CD4-positive, alpha-beta T cell treated with Interleukin-15 for 1 hour (primary cell): Measurements from ENCODE around the gene MFRP.

ENCODE experiments used
- DNase-seq: peaks from one replicate; pipeline ENCODE4 v3.0.0-alpha.2; 2020

The MFRP gene

GRCh38 chr11:119356349-119357031 is 10.0 kb upstream of the MFRP start:
- DNase-seq = peak; percentile 69

DNA sequence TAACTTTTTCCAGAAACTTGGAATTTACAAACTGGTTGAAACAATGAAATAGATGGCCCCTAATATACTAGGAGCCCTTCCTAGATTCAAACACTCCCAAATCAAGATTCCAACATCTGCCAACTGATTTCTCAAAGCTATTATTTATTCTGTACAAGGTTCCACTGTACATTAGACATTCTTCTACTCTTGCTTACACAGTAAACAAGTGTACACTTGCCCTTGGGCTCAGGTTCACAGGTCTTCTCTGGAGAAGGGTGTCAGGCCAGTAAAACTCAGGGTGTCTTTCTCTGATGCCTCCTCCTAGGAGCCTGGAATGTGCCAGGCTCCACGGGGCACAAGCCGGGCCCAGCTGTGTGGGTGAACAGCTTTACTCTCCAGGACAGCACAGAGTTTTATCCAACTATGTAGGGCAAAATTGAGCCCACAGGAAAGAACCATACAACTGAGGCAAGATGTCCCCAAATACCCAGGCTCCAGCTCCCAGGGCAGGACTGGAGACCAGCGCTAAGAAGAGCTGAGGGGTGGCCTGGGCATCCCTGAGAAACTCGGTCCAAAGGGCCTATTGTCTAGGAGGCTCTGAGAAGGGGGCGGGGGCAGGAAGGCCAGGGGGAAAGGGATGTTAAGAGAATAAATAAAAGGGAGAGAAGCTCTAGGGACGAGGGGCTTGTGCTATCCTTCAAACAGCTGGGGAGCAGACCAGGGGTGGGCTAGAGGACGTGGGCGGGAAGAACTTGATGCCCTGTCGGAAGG is 8.8 kb upstream of the MFRP start:
- no peak for DNase-seq

DNA sequence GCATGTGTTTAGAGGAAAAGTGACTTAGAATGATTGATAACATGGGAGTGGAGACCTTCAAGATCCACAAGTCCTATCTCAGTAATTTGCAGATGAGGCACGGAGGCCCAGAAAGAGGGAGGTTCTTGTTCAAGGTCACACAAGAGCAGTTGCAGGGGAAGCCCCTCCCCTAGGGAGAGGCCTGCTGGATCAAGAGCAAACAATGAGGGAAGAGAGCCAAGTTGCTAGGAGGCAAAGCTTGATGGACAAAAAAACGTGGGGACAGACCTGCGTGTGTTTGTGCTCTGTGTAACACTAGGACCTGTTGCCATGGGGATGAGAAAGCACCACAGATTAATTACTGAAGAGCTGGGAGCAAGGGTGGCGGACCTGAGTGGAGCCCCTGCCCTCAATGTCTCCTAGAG is 6.4 kb upstream of the MFRP start:
- no peak for DNase-seq

GRCh38 chr11:119351232-119351631 is 4.7 kb upstream of the MFRP start:
- DNase-seq = no peak

DNA sequence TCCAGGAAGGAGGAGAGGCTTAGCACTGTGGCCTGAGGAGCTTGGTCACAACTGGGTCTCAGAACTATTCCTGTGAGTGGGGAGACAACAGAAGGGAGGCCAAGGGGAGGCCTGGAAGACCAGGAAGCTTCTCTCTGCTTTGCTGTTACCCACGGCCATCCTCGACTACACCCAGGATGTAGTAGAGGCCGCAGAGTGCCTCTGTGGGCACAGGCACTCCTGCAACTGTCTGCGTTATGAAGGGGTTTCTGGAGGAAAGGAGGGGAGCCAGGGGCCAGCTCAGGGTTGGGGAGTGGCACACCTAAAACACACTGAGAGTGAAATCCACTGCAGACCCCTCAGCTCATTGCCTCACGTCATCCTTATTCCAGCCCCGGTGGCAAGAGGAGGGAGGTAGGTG is 3.8 kb upstream of the MFRP start:
- no peak for DNase-seq

DNA sequence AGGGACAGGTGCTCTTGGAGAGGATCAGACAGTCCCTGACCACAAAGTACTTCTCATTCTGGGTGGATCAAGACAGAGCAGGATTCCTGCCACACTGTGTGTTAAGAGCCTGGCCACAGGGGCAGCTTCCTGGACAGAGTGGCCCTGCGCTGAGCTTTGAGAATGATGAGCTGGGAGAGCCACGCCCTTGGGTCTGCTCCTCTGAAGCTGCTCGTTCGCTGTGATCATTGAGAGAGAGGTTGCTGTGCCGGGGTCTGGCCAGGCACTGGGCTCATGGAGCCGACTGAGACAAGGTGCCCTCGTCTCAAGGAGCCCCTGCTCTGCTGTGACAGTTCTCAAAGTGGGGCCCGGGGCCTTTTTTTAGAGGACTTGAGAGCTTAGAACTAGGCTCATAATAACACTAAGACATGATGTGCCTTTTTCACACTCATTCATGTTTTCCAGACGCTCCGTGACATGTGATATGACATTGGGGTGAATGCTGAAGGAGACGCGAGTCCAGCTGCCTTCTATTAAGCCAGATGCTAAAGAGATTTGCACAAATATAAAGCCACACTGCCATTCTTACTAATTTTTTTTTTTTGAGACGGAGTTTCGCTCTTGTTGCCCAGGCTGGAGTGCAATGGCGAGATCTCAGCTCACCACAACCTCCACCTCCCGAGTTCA is 1.6 kb upstream of the MFRP start:
- no peak for DNase-seq

- no peak for DNase-seq
Observed at GRCh38 chr11:119347242-119347641, 737 bp upstream of the MFRP start.

DNA sequence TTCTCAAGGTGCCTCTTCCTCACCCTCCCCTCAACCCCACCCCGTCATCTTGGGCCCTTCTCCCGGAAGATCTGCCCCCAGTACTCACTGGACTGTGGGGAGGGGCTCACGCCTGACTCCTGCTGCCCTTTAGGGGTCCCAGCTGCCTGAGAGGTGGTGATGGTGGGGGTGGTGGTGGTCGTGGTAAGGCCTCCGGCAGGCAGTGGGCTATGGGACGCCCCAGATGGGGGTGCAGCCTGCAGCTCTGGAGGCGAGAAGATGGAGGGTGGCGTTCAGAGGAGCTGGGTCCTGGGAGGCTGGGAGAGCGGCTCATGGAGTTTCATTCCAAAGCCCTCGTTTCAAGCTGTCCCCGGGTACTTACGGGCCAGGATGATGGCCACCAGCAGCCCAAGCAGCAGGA is 820 bp downstream of the MFRP start:
- DNase-seq = no peak

DNA sequence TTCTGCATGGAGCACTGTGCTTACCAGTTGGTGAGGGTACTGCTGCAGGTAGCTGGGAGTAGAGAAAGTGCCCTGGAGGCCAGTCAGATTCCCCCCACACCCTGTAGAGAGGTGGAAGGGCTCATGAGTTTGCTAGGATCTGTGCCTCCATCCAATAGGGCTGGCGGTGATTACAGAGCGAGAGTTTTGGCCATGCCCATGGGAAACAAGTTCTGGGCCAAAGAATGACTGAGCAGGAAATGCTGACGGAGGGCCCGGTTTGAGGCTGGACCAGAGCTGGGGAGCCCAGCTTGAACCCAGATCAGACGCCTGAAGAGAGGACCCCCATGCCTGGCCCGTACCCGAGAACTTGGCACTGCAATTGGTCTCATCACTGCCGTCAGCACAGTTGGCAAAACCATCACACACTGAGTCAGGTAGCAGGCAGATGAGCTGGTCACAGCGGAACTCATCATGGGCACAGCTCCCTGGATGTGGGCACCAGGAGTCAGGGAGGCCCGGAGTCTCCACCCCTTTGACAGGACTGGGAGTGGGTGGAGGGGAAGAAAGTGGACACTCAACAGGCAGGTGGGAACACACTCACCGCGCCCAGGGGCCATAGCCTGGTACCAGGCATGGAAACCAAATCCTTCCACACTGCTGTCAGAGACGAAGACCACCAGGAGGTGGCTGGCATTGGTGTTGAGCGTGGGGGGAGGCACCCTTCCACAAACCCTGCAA is 2.1 kb downstream of the MFRP start:
- DNase-seq = no peak

- DNase-seq = no peak
Observed at GRCh38 chr11:119343726-119344125, 2.8 kb downstream of the MFRP start.

- DNase-seq = no peak
Observed at GRCh38 chr11:119342362-119343130, 4.0 kb downstream of the MFRP start.

GRCh38 chr11:119342023-119342300 is 4.5 kb downstream of the MFRP start:
- DNase-seq = no peak

DNA sequence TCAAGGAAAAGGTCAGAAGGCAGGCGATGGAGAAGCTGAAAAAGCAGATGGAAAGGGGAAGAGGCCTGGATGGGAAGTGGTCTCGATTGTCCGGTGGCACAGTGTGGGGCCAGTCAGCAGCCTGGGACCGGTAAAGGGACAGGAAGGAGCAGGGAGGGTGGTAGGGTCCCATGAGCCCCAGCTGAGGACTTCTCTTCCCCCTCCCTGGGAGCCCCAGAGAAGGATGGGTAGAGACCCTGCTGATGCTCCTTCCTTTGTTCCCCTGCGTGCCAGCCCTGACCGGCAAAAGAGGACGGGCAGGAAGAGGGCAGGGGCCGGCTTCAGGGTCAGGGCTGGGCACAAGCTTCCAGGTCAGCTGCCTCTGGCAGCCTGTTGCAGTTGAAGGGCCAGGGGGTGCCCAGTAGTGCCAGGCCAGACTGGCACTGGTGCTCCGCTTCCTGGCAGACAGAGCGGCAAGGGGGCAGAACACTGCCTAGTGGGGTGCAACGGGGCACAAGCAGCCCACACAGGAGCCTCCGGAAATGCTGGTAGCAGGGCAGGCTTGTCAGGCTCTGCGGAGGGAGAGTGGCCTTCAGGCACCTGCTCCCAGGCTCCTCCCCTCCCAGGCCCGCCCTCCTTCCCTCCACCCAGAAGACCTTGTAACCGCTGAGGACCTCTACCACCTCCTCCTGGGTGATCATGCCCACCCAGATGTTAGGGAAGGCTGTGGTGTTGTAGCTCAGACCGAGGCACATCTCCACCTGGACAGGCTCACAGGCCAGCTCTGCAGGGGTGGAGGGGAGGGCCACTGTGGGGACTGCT is 5.1 kb downstream of the MFRP start:
- no peak for DNase-seq

- no peak for DNase-seq
Observed at GRCh38 chr11:119340335-119341221, 5.9 kb downstream of the MFRP start, which contains the start of gene C1QTNF5. TSS of gene C1QTNF5 (minus strand) at chr11:119340883. CDS start at chr11:119340397, 486 bp downstream.

GRCh38 chr11:119339589-119340334 is 6.7 kb downstream of the MFRP start:
- DNase-seq = no peak

DNA sequence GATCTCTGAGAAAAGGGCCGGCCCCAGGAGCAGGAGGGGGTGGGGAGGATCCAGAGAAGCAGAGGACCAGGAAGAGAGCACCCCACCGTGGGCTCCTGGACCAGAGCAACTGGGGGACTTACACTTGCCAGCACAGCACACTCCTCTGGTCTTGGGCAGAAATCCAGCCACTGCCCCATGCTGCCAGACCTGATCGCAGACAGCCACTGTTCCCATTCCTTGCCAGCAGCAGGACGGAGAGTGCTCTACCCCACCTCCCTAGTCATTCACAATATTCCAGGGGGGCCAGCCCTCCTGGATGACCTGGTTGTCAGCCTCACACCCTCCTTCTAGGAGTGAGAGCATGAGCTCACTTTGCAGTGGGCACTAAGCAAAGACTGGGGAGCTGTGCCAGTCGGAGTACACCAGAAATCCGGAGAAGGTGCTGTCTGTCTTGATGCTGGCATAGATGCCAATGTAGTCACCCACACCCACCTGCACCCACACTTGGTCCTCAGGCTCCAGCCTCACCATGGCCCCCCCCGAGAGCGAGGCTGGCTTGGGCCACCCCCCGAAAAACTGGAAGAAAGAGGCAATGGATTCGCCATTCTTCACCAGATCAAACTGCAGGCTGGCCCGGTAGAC is 7.4 kb downstream of the MFRP start:
- DNase-seq = no peak

GRCh38 chr11:119338318-119338890 is 8.1 kb downstream of the MFRP start:
- DNase-seq = peak; percentile 57

DNA sequence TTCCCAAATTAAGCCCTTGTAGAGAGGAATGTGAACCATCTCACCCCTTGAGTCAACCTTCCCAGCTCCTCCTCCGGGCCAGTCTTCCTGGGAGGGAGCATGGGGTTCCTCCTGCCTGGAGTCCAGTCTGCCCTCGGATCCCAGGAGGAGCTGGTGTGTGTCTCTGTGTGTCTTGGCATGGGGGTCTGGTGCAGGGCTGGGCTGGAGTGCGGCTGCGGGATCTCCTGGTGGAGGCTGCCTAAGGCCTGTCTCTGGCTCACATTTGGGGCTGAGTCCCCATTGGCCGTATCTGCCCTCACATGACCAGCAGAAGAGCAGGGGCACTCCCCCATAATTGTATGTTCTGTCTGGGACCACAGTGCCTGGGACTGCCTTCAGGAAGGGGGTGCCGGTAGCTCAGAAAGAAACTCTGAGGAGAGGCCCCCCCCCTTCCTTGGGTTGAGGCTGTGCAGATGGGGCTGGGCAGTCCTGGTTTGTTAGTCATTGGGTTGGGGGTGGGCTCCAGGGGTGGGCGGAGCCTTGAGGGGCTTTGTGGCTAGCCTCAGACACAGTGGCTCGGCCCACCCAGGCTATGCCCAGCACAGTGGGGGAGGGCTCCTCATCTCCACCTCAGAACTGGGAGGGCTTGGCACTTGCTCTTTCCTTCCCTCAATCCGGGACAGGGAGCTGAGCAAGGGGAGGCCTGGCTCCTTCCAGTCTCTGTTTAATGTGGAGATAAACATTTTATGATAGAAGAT is 8.8 kb downstream of the MFRP start:
- no peak for DNase-seq
